DMS114 treated with DMSO at 0.1 percent for 48 hours (cell line): ENCODE data around the gene CCDC88B.

Experiments used
- DNase-seq: peaks from one replicate; lab custom pipeline; 2025; ENCODE audit not compliant: unreplicated experiment; lab: John Stamatoyannopoulos, UW

CCDC88B gene

DNA sequence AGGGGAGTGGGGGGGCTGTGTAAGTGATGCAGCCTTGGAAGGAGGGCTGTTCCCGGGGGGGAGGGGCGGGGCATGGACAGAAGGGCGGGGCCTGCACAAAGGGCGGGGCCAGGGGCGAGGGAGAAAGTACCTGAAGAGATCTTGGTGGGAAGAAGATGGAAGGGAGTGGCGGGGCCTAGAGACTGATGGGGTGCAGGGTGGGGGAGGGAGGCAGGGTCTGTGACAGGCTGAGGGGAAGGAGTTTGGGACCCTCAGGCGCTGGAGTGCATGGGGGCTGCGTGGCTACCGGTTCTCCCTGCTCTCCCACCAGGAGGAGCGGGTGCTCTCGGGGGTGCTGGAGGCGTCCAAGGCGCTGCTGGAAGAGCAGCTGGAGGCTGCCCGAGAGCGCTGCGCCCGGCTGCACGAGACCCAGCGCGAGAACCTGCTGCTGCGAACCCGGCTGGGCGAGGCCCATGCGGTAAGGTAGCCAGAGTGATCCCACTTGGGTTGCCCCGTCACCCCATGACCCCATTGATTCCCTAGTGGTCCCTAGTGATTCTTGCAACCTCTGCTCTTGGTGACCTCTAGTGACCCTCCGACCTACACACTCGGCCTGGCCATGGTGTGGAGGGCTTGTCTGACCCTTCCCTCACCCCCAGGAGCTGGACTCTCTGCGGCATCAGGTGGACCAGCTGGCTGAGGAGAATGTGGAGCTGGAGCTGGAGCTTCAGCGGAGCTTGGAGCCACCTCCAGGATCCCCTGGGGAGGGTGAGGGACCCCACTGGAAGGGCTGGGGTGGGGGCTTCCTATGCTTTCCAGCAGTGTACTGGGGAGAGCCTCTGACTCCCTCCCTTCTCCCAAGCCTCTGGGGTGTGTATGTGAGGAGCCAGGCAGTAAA is 3.1 kb downstream of the CCDC88B start:
- no peak for DNase-seq

DNA sequence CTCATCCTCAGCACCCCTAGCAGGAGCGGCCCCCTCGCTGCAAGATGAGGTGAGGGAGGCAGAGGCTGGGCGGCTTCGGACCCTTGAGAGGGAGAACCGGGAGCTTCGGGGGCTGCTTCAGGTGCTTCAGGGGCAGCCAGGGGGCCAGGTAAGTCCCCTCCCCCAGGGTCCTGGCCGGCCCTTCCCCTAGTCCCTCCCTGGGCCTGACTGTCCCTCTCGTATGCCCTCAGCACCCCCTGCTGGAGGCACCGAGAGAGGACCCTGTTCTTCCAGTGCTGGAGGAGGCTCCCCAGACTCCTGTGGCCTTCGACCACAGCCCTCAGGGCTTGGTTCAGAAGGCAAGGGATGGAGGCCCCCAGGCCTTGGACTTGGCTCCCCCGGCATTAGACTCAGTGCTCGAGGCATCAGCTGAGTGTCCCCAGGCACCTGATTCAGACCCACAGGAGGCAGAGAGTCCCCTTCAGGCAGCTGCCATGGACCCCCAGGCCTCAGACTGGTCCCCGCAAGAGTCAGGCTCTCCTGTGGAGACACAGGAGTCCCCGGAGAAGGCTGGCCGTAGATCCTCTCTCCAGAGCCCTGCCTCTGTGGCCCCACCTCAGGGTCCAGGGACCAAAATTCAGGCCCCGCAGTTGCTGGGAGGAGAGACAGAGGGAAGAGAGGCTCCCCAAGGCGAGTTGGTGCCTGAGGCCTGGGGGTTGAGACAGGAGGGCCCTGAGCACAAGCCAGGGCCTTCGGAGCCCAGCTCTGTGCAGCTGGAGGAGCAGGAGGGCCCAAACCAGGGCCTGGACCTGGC is 4.0 kb downstream of the CCDC88B start:
- DNase-seq, result no peak

DNA sequence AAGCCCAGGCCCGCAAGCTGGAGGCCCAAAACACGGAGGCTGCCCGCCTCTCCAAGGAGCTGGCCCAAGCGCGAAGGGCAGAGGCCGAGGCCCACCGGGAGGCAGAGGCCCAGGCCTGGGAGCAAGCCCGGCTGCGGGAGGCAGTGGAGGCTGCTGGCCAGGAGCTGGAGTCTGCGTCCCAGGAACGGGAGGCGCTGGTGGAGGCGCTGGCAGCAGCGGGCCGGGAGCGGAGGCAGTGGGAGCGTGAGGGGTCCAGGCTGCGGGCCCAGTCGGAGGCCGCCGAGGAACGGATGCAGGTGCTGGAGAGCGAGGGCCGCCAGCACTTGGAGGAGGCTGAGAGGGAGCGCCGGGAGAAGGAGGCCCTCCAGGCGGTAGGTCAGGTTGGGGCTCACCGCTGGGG is 4.8 kb downstream of the CCDC88B start:
- no peak for DNase-seq

DNA sequence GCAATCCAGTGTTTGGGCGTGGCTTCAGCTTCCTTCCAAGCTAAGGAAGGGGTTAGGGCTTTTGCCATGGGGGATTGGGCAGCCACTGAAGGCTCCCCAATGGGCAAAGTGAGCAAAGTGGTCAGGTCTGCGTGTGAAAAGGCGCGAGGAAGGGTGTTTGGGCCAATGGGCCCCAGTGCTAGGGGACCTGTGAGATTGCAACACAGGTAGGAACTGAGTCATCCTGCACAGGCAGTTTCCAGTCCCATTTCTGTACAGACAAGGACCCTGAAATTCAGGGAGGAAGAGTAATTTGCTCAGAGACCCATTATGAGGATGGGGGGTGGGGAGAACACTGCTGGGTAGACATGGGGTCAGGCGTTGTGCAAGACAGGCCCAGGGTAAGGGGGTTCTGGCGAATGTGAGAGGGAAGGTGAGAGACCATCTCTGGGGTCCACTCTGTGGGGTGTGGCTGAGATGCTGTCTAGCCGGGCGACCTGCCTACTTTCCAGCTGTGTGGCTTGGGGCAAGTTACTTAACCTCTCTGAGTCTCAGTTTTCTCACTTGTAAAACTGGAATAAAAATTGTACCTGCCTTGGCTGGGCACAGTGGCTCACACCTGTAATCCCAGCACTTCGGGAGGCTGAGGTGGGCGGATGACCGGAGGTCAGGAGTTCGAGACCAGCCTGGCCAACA is 7.3 kb downstream of the CCDC88B start:
- DNase-seq, result no peak

DNA sequence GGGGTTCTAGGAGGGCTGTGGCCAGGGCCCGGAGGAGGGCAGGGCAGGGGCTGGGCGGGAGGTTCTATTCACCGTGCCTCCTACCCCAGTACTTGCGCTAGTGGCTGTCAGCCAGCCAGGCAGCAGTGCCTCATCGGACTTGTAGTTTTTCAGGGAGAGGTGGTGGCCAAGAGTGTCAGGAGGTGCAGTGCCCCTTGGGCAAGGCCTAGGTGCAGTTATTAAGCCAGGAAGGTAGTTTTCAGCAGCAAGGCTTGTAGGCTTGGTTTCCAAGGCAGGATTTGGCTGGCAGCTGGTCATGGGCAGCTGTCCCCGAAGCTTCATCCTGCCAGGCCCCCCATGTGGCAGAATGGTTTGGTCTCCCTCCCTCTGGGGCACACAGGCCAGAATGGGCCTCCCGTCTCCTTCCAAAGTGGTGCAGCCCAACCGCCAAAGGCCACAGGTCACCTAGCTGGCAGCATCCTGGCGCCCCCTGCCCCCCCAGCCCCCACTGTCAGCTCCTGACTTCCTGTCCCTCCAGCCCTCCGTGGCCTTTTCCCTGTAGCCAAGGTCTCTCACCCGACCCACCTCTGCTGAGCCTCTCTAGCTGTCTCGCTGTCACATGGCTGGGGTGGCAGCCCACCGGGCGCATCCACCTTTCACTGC is 8.5 kb downstream of the CCDC88B start:
- no peak for DNase-seq

DNA sequence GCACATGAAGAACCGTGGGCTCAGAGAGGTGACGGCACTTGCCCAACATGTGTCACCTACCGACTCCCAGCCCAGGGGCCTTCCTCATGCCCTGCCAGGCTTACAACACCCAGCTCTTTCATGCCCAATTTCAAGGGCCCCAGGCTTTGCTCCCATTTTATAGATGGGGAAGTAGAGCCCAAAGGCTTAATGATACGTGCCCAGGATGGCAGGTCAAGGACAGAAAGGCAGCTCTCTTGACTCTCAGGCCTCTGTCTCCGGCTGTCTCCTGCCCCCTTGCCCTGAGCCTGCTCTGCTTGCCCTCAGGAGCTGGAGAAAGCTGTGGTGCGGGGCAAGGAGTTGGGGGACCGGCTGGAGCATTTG is 9.0 kb downstream of the CCDC88B start:
- no peak for DNase-seq

DNA sequence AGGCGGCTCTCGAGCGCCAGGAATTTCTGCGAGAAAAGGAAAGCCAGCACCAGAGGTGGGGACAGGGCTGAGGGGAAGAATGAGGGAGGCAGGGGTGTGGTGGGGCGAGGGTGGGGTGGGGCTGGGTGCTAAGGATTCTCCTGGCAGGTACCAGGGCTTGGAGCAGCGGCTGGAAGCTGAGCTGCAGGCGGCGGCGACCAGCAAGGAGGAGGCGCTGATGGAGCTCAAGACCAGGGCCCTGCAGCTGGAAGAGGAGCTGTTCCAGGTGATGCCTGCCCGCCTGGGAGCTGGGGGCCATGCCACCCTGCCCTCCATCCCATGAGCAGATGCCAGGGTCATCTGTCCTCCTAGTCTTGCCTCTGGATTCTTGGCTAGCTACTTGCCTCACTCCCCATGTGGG is 9.4 kb downstream of the CCDC88B start:
- no peak for DNase-seq

DNA sequence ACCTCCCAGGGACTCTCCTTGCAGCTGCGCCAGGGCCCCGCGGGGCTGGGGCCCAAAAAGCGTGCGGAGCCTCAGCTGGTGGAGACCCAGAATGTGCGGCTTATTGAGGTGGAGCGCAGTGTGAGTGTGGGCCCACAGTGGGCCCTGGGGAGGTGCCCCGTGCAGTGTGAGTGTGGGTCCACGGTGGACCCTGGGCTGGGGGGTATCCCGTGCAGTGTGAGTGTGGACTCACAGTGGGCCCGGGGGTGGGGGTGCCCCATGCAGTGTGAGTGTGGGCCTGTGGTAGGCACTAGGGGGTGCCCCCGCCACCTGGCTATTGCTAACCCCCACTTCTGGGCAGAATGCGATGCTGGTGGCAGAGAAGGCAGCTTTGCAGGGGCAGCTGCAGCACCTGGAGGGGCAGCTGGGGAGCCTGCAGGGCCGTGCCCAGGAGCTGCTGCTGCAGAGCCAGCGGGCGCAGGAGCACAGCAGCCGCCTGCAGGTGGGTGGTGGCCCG is 11.2 kb downstream of the CCDC88B start:
- no peak for DNase-seq

DNA sequence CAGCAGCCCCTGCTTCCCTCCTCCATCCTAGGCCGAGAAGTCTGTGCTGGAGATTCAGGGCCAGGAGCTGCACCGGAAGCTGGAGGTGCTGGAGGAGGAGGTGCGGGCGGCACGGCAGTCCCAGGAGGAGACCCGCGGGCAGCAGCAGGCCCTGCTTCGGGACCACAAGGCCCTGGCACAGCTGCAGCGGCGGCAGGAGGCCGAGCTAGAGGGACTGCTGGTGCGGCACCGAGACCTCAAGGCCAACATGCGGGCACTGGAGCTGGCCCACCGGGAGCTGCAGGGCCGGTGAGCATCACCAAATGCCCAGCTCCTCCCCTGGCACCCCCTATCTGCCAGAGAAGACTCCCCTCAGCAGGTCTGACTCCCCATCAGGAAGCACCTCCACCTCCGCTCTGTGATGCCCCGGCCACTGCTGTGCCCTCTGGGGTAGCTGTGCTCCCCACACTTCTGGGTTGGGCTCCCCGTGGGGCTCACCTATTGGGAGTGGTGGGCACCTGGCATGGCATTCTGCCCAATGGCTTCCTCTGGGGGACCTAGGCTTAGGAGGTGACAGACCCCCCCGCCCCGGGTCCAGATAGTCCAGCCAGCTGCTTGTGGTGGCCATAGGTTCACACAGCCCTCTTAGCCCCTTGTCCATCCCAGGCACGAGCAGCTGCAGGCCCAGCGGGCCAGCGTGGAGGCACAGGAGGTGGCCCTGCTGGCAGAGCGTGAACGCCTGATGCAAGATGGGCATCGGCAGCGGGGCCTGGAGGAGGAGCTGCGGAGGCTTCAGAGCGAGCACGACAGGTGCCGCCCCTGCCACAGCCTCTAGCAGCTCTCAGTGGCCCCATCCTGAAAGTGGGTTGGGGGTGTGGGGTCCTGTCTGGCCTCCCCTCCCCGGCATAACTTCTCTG is 12.3 kb downstream of the CCDC88B start:
- DNase-seq, result no peak

DNA sequence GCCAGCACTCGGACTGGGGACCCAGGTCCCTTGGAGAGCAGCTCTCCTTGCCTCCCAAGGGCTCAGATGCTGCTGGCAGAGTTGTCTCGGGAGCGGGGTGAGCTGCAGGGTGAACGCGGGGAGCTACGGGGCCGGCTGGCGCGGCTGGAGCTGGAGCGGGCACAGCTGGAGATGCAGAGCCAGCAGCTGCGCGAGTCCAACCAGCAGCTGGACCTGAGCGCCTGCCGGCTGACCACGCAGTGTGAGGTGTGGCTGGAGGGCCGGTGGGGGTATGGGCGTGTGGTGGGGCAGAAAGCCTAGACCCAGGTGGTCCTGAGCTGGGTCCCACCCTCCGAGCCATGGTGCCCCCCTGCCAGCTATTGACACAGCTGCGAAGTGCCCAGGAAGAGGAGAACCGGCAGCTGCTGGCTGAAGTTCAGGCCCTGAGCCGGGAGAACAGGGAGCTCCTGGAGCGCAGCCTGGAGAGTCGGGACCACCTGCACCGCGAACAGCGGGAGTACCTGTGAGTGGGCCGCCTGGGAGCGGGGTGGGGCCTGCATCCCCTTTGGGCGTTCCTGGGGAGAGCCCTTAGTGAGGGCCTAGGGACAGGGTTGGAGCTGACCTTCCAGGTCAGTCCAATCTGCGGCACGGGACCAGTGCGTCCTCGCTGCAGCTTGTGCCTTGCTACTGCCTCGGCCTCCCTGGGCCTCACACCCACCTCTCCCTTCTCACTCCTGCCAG is 13.2 kb downstream of the CCDC88B start:
- DNase-seq, result no peak

DNA sequence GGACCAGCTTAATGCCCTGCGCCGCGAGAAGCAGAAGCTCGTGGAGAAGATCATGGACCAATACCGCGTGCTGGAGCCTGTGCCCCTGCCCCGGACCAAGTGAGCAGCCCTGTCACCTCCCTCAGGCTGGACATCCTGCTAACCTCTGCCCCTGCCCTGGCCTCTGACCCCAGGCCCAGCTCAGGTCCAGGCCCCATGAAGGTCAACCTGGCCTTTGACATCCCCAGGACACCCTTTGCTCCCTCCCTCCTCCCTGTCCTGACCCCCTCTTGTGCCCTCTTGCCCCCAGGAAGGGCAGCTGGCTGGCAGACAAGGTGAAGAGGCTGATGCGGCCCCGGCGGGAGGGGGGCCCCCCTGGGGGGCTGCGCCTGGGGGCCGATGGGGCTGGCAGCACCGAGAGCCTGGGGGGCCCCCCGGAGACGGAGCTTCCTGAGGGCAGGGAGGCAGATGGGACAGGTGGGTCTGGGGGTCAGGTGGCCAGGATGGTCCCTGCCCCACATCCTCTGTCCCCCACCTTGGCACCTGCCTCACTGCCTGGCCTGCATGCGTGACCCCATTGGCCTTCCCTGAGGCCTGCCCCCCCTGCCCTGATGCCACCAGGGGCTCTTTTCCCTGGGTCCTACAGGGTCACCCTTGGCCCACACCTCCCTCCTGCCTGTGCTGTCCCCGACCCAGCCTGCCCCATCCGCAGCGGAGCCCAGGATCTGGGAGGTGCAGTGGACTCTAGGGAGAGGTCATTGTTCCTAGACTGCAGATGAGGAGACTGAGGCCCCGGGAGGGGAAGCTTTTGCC is 13.9 kb downstream of the CCDC88B start:
- no peak for DNase-seq

DNA sequence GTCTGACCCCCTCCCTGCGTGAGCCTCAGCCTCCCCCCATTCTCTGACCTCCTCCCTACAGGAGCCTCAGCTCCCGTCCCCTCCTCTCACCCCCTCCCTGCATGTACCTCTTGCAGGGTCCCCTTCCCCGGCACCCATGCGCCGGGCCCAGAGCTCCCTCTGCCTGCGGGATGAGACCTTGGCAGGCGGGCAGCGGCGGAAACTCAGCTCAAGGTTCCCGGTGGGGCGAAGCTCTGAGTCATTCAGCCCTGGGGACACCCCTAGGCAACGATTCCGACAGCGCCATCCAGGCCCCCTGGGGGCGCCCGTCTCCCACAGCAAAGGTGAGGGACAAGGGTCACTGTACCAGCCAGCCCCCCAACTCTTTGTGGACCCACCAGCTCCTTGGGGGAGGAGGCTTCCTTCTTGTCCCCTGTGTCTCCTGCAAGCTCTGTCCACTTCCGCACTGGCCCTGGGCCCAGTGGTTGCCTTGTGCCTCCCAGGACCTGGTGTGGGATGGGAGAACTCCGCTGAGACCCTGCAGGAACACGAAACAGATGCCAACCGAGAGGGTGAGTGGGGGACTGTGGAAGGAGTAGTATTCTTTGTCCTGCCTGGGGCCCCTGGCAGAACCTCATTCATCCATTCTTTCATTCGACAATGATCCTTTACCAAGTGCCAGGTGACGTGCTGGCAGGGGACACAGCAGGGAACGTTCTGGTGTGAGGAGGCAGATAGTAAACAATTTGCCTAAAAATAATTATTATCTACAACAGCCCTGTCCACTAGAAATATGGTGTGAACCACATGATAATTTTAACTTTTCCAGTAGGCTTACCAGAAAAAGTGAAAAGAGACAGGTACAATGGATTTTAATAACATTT is 15.3 kb downstream of the CCDC88B start:
- DNase-seq, result peak; percentile 29

DNA sequence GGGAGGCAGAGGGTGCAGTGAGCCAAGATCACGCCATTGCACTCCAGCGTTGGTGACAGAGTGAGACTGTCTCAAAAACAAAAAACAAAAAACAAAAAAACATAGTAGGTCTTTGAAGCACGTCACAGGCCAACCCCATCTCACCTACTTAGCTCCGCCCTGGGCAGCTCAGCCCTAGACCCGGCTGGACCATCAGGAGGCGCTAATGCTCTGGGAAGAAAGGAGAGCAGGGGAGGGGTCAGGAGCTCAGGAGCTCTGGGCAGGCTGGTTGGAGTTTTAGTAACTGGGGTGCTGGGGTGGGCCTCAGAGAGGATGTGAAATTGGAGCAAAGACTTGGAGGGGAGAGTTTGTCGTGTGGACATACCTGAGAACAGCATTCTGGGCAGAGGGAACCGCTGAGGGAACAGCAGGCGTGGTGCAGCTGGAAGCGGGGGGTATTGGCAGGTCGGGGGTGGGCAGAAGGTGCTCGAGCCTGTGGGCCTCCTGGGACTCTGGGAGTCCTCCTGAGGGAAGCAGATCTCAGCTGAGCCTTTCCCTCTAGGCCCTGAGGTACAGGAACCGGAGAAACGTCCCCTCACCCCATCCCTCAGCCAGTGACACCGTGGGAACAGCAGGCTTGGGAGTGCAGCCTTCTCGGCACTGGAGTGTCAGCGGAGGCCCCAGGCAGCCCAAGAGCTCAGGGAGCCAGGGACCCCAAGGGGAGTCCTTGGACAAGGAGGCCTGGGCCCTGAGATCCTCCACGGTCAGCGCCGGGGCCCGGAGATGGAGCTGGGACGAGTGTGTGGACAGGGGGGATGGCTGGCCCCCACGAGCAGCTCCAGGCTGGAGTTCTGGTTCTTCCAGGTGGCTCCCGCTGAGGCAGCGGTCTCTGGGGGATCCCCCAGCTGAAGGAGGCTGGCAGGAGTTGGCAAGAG is 16.8 kb downstream of the CCDC88B start:
- peak; percentile 49 for DNase-seq

DNA sequence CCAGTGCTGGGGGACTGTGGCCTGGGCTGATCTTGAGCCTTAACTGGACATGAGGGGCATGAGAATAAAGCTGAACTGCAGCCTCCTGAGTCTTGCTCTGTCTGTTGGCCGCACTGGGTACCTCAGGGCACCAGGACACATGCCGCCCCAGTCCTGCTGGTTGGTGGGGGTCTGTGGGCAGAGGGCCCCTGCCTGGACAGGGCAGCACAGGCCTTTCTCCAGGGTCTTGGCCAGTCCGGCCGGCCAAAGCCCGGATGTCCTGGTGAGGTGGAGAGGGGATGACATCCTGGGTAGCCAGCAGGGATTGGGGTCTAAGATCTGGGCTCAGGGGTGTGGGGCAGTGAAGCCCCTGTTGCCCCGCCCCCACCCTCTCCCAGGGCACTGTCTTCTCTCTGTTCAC is 17.4 kb downstream of the CCDC88B start:
- no peak for DNase-seq

DNA sequence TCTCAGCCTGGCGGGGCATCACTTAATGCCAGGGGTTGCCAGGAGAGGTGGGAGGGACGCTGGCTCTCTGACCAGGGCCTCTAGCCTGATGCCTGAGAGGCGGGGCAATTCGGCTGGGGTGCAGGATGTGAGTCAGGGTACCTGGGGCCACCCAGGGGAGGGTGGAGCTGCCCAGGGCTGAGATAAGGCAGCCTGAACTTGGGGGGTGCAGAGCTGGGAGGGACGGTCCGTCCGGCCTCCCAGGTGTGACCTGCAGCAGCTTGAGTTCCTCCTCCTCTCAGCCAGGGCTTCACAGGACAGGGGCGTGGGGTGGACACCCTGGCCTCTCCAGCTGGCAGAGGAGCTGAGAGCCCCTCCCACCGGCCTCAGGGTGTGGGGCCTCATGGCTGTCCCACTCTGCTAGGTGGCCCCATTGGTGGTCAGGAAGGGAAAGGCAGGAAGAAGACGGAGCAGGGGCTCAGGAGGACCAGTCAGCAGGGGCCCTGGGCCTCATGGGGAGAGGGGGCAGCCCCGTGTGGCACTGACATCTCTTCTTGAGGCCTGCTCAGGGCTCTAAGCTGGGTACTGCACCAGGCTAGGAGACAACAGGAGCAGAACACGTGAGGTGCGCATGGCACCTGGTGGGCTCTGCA is 18.0 kb downstream of the CCDC88B start:
- DNase-seq, result no peak

DNA sequence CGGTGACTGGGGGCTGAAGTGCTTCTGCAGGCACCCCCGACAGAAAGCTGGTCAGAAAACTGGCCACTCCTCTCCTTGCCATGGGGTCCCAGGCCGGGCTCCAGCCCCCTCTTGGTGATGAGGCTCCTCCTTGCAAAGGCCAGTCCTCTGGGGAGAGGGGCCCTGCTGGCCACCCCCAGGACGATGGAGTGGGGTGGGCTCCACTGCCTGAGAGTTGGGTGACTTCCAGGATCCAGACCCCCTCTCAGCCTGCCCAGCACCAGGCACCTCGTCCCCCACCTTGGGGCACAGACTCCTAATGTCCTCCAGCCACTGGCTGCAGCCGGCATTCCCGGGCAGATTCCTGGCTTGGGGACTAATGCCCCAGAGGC is 18.5 kb downstream of the CCDC88B start:
- no peak for DNase-seq
